ENCODE measurements around the gene ZNF385D. TPM values are rescaled to one million over a fixed set of nuclear protein-coding genes. Genes with fewer than 3 reads are reported as not detected.
"Not testable (repeated sequence)": the region's sequence is repeated elsewhere in the genome, so short reads cannot be mapped to it uniquely, and the experiment has no call there.

The ZNF385D gene
- total RNA-seq, 2 experiments from 2014 or later: not detected

- H3K36me3 Mint-ChIP-seq (ENCODE audit: low read depth): no peaks in the 10 kb centered on the region
- H3K4me1 Mint-ChIP-seq (ENCODE audit: low read depth): no peaks in the 10 kb centered on the region
- no peak for DNase-seq
- CTCF ChIA-PET: no interaction called here
- H3K4me3 Mint-ChIP-seq: no peak overlapping the region
- H3K9me3 Mint-ChIP-seq: peaks cover 8% of the 10 kb centered on the region
- no peak overlapping the region for H3K27ac Mint-ChIP-seq
- intact Hi-C loops (cut with micrococcal nuclease): no loop called here
- no peaks in the 10 kb centered on the region for H3K27me3 Mint-ChIP-seq (ENCODE audit: low read depth)
Observed at GRCh38 chr3:21390136-21390535, 360.9 kb downstream of the ZNF385D start.

- DNase-seq; H3K27me3 Mint-ChIP-seq (ENCODE audit: low read depth); intact Hi-C loops (cut with micrococcal nuclease); H3K9me3 Mint-ChIP-seq; CTCF ChIA-PET; H3K27ac Mint-ChIP-seq; H3K4me1 Mint-ChIP-seq (ENCODE audit: low read depth); H3K4me3 Mint-ChIP-seq; H3K36me3 Mint-ChIP-seq (ENCODE audit: low read depth): not testable (repeated sequence)
Observed at GRCh38 chr3:21387142-21387826, 363.7 kb downstream of the ZNF385D start.

GRCh38 chr3:21378036-21378435 is 373.0 kb downstream of the ZNF385D start:
- H3K9me3 Mint-ChIP-seq; DNase-seq; CTCF ChIA-PET; H3K27ac Mint-ChIP-seq; H3K36me3 Mint-ChIP-seq (ENCODE audit: low read depth); H3K4me1 Mint-ChIP-seq (ENCODE audit: low read depth); H3K4me3 Mint-ChIP-seq; intact Hi-C loops (cut with micrococcal nuclease); H3K27me3 Mint-ChIP-seq (ENCODE audit: low read depth): not testable (repeated sequence)

GRCh38 chr3:21377071-21377769 is 373.8 kb downstream of the ZNF385D start:
- no peak overlapping the region for H3K27ac Mint-ChIP-seq
- H3K27me3 Mint-ChIP-seq (ENCODE audit: low read depth): no peaks in the 10 kb centered on the region
- H3K4me1 Mint-ChIP-seq (ENCODE audit: low read depth): no peaks in the 10 kb centered on the region
- no peaks in the 10 kb centered on the region for H3K36me3 Mint-ChIP-seq (ENCODE audit: low read depth)
- CTCF ChIA-PET: no interaction called here
- no peak for DNase-seq
- H3K9me3 Mint-ChIP-seq: no peaks in the 10 kb centered on the region
- no peak overlapping the region for H3K4me3 Mint-ChIP-seq
- intact Hi-C loops (cut with micrococcal nuclease): no loop called here

GRCh38 chr3:21372316-21372715 is 378.7 kb downstream of the ZNF385D start:
- H3K4me3 Mint-ChIP-seq: no peak overlapping the region
- intact Hi-C loops (cut with micrococcal nuclease): no loop called here
- H3K9me3 Mint-ChIP-seq: peaks cover 4% of the 10 kb centered on the region
- H3K27me3 Mint-ChIP-seq (ENCODE audit: low read depth): no peaks in the 10 kb centered on the region
- no peaks in the 10 kb centered on the region for H3K36me3 Mint-ChIP-seq (ENCODE audit: low read depth)
- DNase-seq: no peak
- CTCF ChIA-PET: no interaction called here
- H3K27ac Mint-ChIP-seq: no peak overlapping the region
- no peaks in the 10 kb centered on the region for H3K4me1 Mint-ChIP-seq (ENCODE audit: low read depth)
